Endothelial cell of umbilical vein (primary cell): ENCODE data around the gene MTFR1L.

Experiments used
- EZH2 ChIP-seq: IDR thresholded peaks from 2 replicates; pipeline ENCODE4 v1.6.1; 2012; ENCODE audit warnings: borderline replicate concordance, low read depth, mild to moderate bottlenecking, moderate library complexity, low read length, inconsistent platforms; ENCODE audit not compliant: severe bottlenecking
- FOS ChIP-seq: IDR thresholded peaks from 2 replicates; pipeline ENCODE4 v1.6.1; 2011; ENCODE audit warnings: mild to moderate bottlenecking, low read length, moderate library complexity, borderline replicate concordance; ENCODE audit not compliant: insufficient read depth
- JUN ChIP-seq: IDR thresholded peaks from 2 replicates; pipeline ENCODE4 v1.6.1; 2011; ENCODE audit warnings: borderline replicate concordance, low read depth; ENCODE audit not compliant: insufficient read length, insufficient read depth
- POLR2A ChIP-seq: IDR thresholded peaks from 2 replicates; pipeline ENCODE4 v1.6.1; 2012; ENCODE audit warnings: low read depth, mild to moderate bottlenecking, control low read depth, low read length
- POLR2AphosphoS5 ChIP-seq: IDR thresholded peaks from 2 replicates; pipeline ENCODE4 v1.6.1; 2012; ENCODE audit warnings: low read depth, mild to moderate bottlenecking, control low read depth, low read length, moderate library complexity; ENCODE audit not compliant: insufficient read depth
- TF ChIP-seq, protein P1 (sequence below), 2 donors: IDR thresholded peaks; 1 replicate in 1 of 2; 2 replicates in 1 of 2; pipeline ENCODE4 v1.5.1; 2011; ENCODE audit warnings: low read length in 2 of 2, mild to moderate bottlenecking in 2 of 2, moderate library complexity in 2 of 2, control low read depth in 1 of 2, inconsistent platforms in 1 of 2, low read depth in 1 of 2; ENCODE audit not compliant: insufficient read depth in 1 of 2; ENCODE audit errors: extremely low read depth in 1 of 2
- TF ChIP-seq, protein P2 (sequence below): IDR thresholded peaks from 2 replicates; pipeline ENCODE4 v1.6.1; 2011; ENCODE audit not compliant: insufficient read depth, insufficient read length

- TF ChIP-seq, protein P1, sequence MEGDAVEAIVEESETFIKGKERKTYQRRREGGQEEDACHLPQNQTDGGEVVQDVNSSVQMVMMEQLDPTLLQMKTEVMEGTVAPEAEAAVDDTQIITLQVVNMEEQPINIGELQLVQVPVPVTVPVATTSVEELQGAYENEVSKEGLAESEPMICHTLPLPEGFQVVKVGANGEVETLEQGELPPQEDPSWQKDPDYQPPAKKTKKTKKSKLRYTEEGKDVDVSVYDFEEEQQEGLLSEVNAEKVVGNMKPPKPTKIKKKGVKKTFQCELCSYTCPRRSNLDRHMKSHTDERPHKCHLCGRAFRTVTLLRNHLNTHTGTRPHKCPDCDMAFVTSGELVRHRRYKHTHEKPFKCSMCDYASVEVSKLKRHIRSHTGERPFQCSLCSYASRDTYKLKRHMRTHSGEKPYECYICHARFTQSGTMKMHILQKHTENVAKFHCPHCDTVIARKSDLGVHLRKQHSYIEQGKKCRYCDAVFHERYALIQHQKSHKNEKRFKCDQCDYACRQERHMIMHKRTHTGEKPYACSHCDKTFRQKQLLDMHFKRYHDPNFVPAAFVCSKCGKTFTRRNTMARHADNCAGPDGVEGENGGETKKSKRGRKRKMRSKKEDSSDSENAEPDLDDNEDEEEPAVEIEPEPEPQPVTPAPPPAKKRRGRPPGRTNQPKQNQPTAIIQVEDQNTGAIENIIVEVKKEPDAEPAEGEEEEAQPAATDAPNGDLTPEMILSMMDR (IDR thresholded peaks at IDR 0.05; ENCODE audit: extremely low read depth in 1 of 2, insufficient read depth in 1 of 2, low read depth in 1 of 2, low read length in 2 of 2) = no peak
- TF ChIP-seq POLR2A = no peak
- TF ChIP-seq JUN = no peak
- no peak for TF ChIP-seq EZH2
- no peak for TF ChIP-seq POLR2AphosphoS5
- TF ChIP-seq, protein P2, sequence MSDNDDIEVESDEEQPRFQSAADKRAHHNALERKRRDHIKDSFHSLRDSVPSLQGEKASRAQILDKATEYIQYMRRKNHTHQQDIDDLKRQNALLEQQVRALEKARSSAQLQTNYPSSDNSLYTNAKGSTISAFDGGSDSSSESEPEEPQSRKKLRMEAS = no peak
- no peak for TF ChIP-seq FOS
Observed at GRCh38 chr1:25807480-25808390, 12.0 kb upstream of the MTFR1L start.
